Upper lobe of left lung (tissue), 6 donors: ENCODE results near the gene LRRC7. TPM values are rescaled to one million over a fixed set of nuclear protein-coding genes. Genes with fewer than 3 reads are reported as not detected.

Experiments
- ATAC-seq, 2 donors: fragments of 200-7000 bp; cut with Tn5 transposase; one replicate each; pipeline ENCODE4 v1.9.1; 2022; ENCODE audit warnings: mild to moderate bottlenecking in 2 of 2, moderate library complexity in 2 of 2; ENCODE audit not compliant: low FRiP score in 2 of 2
- DNase-seq, 2 donors: peaks; one replicate each; pipeline ENCODE4 v3.0.0-alpha.2; 2019 to 2020
- H3K27ac ChIP-seq, 4 donors: fragments of 200-600 bp; sonication (generic); one replicate each; pipeline ENCODE4 v1.5.1; 2016 to 2019
- H3K27me3 ChIP-seq, 4 donors: fragments of 200-600 bp; sonication (generic); one replicate each; pipeline ENCODE4 v1.5.1; 2017 to 2019
- H3K36me3 ChIP-seq, 4 donors: fragments of 200-600 bp; sonication (generic); one replicate each; pipeline ENCODE4 v1.5.1; 2016 to 2019
- H3K4me1 ChIP-seq, 4 donors: fragments of 200-600 bp; sonication (generic); one replicate each; pipeline ENCODE4 v1.5.1; 2018 to 2019
- H3K4me3 ChIP-seq, 4 donors: fragments of 200-600 bp; sonication (generic); one replicate each; pipeline ENCODE4 v1.5.1; 2017 to 2019; ENCODE audit warnings: mild to moderate bottlenecking in 2 of 4, moderate library complexity in 1 of 4
- H3K9me3 ChIP-seq, 4 donors: fragments of 200-600 bp; sonication (generic); one replicate each; pipeline ENCODE4 v1.5.1; 2018 to 2019
- EP300 ChIP-seq, 4 donors: sonication (generic); formaldehyde crosslinking; IDR thresholded peaks; one replicate each; pipeline ENCODE4 v1.5.1; 2017; ENCODE audit warnings: antibody characterized with exemption in 4 of 4, control low read depth in 2 of 4
- POLR2A ChIP-seq, 4 donors: fragments of 450-650 bp; IDR thresholded peaks; one replicate each; pipeline ENCODE4 v1.5.1; 2016 to 2017; ENCODE audit warnings: antibody characterized with exemption in 4 of 4, mild to moderate bottlenecking in 2 of 4
- POLR2AphosphoS5 ChIP-seq, 2 donors: sonication (generic); formaldehyde crosslinking; IDR thresholded peaks; one replicate each; pipeline ENCODE4 v1.5.1; 2017; ENCODE audit warnings: antibody characterized with exemption in 2 of 2
- whole genome bisulfite sequencing, 2 donors: methylation state at CpG; one replicate each; pipeline ENCODE4 v1.1.5; 2017 to 2018; 5-methylcytosine and 5-hydroxymethylcytosine counted together
- total RNA-seq, 6 donors: library from RNA; depleted of rRNA in 4 of 6; stranded (reverse); fragments of >200 nt in 4 of 6; gene quantifications; one replicate each; pipeline versions ENCODE4 v1.1.0 to v1.2.1, GENCODE V29; 2016 to 2021
- TF ChIP-seq, protein P1 (sequence below), 6 experiments: fragments of 450-650 bp in 4 of 6; fragments of 200-600 bp in 2 of 6; sonication (generic) in 2 of 6; IDR thresholded peaks; one replicate each; pipeline ENCODE4 v1.5.1; 2016 to 2019; ENCODE audit warnings: antibody characterized with exemption in 6 of 6
- donor health status: DM: no; HTN: no; CAD: no; lungs with moderate emphysema.
- donor health status: DM: no; HTN: yes; CAD: no; lungs with severe emphysema.

Gene LRRC7
- total RNA-seq, 6 donors from 2014 or later = not detected

GRCh38 chr1:69929308-69930057, 361.8 kb downstream of the LRRC7 start:
- H3K27ac ChIP-seq = no peak overlapping the region
- DNase-seq (no peak), ATAC-seq (no peak)
- no peak overlapping the region for H3K4me3 ChIP-seq
- H3K4me1 ChIP-seq = no peaks in the 10 kb centered on the region
- no peaks in the 10 kb centered on the region for H3K27me3 ChIP-seq
- 81 to 88% methylated on average over 2 of the region's 2 CpGs for WGBS, 2 donors
- H3K9me3 ChIP-seq = no peaks in the 10 kb centered on the region
- TF ChIP-seq EP300 (IDR thresholded peaks at IDR 0.05) = no peak
- TF ChIP-seq, protein P1, sequence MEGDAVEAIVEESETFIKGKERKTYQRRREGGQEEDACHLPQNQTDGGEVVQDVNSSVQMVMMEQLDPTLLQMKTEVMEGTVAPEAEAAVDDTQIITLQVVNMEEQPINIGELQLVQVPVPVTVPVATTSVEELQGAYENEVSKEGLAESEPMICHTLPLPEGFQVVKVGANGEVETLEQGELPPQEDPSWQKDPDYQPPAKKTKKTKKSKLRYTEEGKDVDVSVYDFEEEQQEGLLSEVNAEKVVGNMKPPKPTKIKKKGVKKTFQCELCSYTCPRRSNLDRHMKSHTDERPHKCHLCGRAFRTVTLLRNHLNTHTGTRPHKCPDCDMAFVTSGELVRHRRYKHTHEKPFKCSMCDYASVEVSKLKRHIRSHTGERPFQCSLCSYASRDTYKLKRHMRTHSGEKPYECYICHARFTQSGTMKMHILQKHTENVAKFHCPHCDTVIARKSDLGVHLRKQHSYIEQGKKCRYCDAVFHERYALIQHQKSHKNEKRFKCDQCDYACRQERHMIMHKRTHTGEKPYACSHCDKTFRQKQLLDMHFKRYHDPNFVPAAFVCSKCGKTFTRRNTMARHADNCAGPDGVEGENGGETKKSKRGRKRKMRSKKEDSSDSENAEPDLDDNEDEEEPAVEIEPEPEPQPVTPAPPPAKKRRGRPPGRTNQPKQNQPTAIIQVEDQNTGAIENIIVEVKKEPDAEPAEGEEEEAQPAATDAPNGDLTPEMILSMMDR (IDR thresholded peaks at IDR 0.05) = no peak
- TF ChIP-seq POLR2AphosphoS5 (IDR thresholded peaks at IDR 0.05) = no peak
- no peak for TF ChIP-seq POLR2A (IDR thresholded peaks at IDR 0.05)
- H3K36me3 ChIP-seq = no peaks in the 10 kb centered on the region

GRCh38 chr1:69930396-69930795, 362.7 kb downstream of the LRRC7 start:
- DNase-seq (no peak), ATAC-seq (no peak)
- no peaks in the 10 kb centered on the region for H3K4me1 ChIP-seq
- no peaks in the 10 kb centered on the region for H3K27me3 ChIP-seq
- 85 to 93% methylated on average over 2 of the region's 2 CpGs for WGBS, 2 donors
- no peaks in the 10 kb centered on the region for H3K9me3 ChIP-seq
- no peak overlapping the region for H3K4me3 ChIP-seq
- no peaks in the 10 kb centered on the region for H3K36me3 ChIP-seq
- TF ChIP-seq, protein P1 (IDR thresholded peaks at IDR 0.05) = no peak
- TF ChIP-seq POLR2A (IDR thresholded peaks at IDR 0.05) (no peak), POLR2AphosphoS5 (IDR thresholded peaks at IDR 0.05) (no peak), EP300 (IDR thresholded peaks at IDR 0.05) (no peak)
- H3K27ac ChIP-seq = no peak overlapping the region

DNA sequence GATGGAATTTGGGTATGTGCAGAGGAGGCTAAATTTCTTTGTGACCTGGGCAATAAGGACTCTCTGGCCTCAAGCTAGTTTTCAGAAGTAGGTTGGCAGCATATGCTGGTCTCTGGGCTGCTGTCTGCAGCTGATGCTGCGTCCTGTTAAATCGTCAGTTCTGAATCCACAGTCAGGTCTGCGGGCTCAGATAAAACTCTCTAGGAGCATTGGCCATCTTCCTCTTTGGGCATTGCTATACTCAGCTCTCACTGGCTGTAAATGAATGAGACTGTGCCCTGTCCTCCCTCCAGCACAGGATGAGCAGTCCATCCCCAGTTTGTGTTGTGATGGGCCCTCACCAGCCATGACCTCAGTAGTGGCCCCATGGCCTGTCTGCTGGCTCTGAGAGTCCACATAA, 365.0 kb downstream of the LRRC7 start:
- Histone ChIP-seq H3K27ac (no peak overlapping the region), H3K9me3 (no peaks in the 10 kb centered on the region), H3K36me3 (no peaks in the 10 kb centered on the region), H3K4me3 (no peak overlapping the region), H3K4me1 (no peaks in the 10 kb centered on the region), H3K27me3 (no peaks in the 10 kb centered on the region)
- 83 to 93% methylated on average over 3 of the region's 3 CpGs for WGBS, 2 donors
- ATAC-seq (no peak), DNase-seq (no peak)
- TF ChIP-seq EP300 (IDR thresholded peaks at IDR 0.05) (no peak), POLR2AphosphoS5 (IDR thresholded peaks at IDR 0.05) (no peak), POLR2A (IDR thresholded peaks at IDR 0.05) (no peak)
- TF ChIP-seq, protein P1 (IDR thresholded peaks at IDR 0.05) = no peak

GRCh38 chr1:69940231-69940630, 372.5 kb downstream of the LRRC7 start:
- Histone ChIP-seq H3K36me3 (no peaks in the 10 kb centered on the region), H3K4me3 (no peak overlapping the region), H3K27me3 (no peaks in the 10 kb centered on the region), H3K27ac (no peak overlapping the region), H3K4me1 (no peaks in the 10 kb centered on the region), H3K9me3 (no peaks in the 10 kb centered on the region)
- ATAC-seq (no peak), DNase-seq (no peak)
- TF ChIP-seq POLR2A (IDR thresholded peaks at IDR 0.05) = no peak
- WGBS, 2 donors = 72 to 73% methylated on average over 6 of the region's 6 CpGs

- 88 to 89% methylated on average over 3 of the region's 3 CpGs for WGBS, 2 donors
- Histone ChIP-seq H3K4me3 (no peak overlapping the region), H3K4me1 (no peaks in the 10 kb centered on the region), H3K27ac (no peak overlapping the region), H3K36me3 (no peaks in the 10 kb centered on the region), H3K9me3 (no peaks in the 10 kb centered on the region), H3K27me3 (no peaks in the 10 kb centered on the region)
- ATAC-seq (no peak), DNase-seq (no peak)
- no peak for TF ChIP-seq POLR2A (IDR thresholded peaks at IDR 0.05)
- TF ChIP-seq EP300 (IDR thresholded peaks at IDR 0.05) = no peak
- TF ChIP-seq, protein P1 (IDR thresholded peaks at IDR 0.05) = no peak
- TF ChIP-seq POLR2AphosphoS5 (IDR thresholded peaks at IDR 0.05) = no peak
Observed at GRCh38 chr1:69940816-69941215, 373.1 kb downstream of the LRRC7 start.
